NCI-H1092 treated with DMSO at 0.1 percent for 48 hours (cell line): ENCODE results near the gene PAF1.

Experiments
- DNase-seq: peaks from one replicate; lab custom pipeline; 2025; lab: John Stamatoyannopoulos, UW

Gene PAF1

DNA sequence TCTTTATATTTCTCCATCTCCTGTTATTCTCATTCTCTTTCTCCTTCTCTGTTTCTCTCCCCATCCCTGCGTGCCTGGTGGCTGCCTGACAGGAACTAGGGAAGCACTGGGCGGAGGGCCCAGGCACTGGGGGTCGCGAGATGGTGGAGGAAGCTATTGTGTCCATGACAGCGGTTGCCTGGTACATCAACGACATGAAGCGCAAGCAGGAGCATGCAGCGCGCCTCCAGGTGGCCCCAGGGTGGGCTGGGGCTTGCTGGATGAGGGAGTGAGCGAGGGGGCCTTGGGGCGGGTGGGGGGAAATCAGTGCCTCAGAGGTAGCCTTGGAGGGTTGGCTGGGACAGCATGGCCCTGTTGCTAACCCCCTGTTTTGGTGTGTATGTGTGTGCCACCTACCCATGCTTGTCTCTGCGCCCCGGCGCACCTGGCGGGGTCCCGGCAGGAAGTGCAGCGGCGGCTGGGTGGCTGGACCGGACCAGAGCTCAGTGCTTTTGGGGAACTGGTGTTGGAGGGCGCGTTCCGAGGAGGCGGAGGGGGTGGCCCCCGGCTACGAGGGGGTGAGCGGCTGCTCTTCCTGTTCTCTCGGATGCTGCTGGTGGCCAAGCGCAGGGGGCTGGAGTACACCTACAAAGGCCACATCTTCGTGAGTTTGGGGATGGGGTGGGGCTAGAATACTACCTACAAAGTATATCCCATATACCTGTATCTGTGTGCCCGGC, 26.7 kb upstream of the PAF1 start:
- no peak for DNase-seq

DNA sequence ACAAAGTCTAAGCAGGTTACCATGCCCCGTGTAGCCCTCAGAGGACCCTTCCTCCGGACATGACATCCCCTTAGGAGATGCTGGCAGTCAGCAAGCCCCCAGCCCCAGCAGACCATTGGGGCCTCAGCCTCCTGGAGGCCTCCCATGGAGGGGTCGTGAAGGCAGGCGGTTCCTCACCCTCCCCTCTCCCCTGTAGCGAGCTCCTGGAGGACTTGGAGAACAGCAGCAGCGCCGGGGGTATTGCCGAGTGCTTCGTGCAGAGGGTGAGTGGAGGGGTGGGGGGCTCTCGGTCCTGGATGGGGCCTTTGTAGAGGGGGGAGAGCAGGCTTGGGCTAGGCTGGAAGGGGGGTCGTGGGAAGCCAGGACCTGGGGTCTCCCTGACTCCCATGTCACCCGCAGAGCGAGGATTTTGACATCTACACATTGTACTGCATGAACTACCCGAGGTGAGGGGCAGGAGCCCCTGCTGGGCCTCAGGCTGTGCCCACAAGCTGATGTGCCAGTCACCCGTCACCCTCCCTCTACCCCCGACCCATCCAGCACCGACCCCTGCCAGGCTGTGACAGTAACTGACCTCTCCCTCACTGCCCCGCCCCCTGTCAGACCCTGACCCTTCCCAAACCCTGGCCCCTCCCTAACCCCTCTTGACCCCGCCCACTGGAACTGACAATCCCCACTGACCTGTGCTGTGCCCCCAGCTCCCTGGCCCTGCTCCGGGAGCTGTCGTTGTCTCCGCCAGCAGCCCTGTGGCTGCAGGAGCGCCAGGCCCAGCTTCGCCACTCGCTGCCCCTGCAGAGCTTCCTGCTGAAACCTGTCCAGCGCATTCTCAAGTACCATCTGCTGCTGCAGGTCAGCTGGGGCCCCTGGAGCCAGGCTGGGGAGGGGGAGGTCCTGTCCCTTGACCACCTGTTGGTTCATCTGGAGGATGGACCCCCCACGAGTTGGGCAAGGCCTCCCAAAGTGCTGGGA, 25.5 kb upstream of the PAF1 start:
- DNase-seq, result no peak

DNA sequence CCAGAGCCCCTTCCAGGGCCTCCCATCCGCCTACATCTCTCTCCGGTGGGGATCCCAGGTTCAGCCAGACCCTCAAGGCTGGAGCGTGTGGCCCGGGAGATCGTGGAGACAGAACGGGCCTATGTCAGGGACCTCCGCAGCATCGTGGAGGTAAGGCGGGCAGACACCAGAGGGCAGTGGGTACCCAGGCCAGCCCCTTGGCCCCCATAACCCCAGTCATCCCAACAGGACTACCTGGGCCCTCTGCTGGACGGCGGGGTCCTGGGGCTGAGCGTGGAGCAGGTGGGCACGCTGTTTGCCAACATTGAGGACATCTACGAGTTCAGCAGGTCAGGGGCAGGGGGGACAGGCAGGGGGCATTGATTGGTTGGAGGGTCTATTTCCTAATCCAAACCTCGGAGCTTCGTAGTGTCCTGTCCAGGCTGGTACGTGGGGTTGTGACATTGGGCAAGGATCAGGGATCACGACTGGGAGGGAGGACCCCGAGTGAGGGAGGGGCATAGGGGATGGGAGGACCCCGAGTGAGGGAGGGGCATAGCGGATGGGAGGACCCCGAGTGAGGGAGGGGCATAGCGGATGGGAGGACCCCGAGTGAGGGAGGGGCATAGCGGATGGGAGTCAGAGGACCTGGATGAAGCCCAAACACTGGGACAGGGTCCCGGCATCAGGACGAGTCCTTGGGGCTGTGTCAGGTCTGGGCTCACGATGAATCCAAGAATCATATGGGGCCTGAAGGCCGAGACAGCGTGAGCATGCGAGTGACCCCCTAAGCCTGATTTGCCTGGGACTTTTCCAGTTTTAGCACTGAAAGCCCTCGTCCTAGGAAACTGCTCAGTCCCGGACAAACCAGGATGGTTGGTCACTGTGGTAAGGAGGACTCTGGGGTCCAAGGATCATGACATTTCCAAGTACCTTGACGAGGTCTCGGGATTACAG, 24.5 kb upstream of the PAF1 start:
- DNase-seq, result no peak

DNA sequence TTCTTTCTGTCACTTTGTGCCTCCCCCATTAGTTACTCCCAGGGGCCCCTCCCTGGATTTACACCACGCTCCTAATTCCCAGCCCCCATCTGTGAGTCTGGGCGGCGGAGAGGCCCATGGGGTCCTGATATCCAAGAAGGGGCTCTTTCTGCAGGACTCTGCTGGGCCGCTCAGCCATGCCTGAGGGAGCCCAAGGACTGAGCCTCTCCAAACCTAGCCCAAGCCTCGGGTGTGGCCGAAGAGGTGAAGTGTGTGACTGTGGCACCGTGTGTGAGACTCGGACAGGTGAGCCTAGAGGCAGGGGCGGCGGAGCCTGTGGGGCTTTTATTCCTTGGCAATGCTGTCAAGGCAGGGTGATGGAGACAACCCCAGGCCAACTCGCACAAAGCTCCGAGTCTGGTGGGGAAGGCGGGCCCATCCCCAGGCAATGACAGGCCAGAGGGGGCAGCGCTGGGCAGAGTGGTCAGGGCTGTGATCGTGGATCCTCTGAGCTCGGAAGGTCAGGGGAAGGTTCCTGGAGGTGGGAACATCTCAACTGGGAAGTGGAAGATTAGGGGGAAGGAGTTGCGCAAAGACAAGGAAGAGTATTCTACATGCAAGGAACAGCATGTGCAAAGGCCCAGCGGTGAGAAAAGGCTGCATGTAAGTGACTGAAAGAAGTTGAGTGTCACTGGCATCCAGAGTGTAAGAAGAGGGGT, 23.2 kb upstream of the PAF1 start:
- DNase-seq, result no peak

DNA sequence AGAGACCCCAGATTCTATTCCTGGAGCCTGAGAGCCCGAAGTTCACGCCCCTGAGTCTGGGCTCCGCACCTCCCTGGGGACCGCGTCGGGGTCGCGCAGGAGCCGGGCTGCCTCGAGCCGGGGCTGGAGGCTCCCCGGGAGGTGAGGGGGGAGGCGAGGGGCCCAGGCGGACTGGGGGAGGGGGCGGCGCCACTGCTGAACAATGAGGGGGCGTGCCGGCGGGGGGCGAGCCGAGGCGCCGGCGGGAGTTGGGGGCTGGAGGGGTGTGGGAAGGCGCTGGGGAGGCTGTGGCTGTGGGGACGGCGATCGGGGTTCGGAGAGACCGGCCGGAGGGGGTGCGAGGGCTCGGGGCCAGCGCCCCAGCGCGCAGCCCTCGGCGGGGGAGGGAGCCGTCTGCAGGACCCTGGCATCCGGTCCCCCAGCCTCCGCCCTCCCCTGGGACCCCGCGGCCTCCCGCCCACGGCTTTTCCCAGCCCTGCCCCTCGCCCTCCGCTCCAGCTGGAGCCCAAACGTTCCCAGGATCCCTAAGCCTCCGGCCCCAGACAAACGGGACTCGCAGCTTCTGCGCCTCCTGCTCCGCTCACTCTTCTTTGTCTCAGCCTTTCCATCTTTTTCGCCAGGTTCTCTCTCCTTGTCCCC, 22.5 kb upstream of the PAF1 start:
- peak; percentile 33 for DNase-seq

DNA sequence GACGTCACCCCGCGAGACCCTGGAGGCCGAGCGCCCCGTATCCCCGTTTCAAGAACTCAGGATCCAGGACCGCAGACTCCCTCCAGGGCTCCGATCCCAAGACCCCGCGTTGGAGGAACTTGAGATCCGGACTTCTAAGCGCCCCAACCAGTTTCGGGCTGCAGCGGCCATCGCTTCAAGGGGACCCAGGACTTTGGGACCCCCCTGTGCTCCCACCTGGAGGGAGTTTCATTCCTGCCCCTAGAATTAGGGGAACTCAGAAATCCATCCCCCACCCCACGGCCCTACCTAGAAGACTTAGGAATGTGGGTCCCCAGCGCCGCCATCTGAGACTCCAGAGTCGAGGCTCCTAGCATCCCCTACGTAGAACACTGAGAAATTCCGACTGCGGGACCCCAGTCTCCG, 22.0 kb upstream of the PAF1 start:
- no peak for DNase-seq

DNA sequence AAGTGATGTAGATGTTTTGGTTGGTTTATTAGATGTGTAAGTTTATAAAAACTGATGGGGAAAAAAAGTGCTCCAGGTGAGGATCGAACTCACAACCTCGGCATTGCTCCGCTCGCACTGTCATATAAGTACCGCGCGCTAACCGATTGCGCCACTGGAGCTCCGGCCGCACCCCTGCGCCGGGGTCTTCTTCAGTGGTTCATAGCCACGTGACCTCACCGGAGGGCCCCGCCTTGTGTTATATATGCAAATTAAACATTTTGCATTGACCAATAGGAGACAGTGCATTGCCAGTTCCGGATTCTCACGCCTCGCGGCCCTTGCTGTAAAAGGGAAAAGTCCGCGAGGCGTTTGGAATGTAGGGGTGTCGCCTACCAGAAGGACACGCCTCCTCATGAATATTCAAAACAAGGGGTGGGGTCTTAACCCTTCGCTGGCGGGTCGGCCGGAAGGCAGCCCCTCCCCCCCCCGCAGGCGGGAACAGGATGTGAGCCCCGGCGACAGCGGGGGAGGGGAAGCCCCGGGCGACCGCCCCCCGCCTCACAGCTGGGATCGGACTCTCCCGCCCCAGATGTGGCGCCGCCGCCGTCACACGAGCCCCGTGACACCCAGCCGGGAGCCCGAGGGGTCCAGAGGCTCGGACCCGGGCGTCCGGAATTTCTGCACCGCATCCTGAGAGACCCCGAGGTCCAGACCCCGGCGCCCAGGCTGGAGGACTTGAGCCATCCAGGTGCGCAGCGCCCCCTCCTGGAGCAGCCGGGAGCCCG, 21.4 kb upstream of the PAF1 start, which contains the start of gene PLEKHG2:
Gene PLEKHG2 (plus strand): TSS at position 570 of the 767 bp plus-strand sequence. CDS start 1,418 bp downstream, outside the sequence.
- peak; percentile 97 for DNase-seq

DNA sequence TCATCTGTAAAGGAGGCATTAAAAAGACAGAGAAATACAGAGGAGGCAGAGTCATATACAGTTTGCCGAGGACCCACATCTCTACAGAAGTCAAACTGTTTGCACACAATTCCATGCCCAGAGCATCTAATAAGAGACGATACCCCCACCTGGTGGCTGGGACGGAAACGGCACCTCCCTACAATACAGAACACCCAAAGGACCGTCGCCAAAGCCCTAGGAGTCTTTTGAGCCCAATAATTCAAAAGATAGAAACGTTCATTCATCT, 20.9 kb upstream of the PAF1 start:
- DNase-seq, result peak; percentile 90

DNA sequence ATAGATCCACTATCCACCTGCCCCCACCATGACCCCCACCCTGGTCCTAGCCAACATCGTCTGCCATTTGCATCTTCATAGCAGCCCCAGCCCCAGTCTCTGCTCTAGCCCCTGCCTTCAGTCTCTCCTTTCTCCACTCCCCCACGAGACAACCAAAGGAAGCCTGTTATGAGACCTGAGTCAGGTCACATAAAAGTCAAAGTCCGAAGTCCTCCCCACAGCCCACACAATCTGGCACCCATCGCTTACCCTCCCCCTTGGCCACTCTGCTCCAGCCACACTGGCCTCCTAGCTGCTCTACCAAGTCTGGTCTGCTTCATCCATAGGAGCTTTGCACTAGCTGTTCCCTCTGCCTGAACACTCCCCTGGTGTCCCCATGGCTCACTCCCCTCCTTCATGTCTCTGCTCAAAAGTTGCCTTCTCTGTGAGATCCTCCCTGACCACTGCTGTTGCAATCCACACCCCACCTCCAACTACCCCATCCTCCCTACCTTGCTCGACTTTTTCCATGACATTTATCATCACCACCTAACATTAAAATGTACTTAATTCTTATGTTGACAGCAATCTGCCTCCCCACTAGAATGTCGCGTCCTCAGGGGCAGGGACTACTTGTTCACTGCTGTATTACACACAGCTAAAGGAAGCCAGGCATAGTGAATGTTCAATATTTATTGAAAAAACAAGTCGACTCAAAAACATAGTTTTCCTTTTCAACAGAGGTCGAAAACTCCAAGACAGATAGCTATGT, 20.4 kb upstream of the PAF1 start:
- no peak for DNase-seq

DNA sequence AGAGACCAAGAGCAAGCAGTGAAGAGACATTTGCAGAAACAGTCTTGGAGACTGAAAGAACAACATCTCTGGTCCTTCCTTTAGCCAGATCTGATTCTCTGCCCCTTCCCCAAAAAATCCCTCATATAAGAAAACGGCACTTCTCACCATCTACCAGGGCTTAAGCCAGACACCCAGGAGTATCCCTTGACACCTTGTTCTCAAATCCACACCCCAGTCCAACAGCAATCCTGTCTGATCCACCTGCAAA, 19.9 kb upstream of the PAF1 start:
- no peak for DNase-seq

DNA sequence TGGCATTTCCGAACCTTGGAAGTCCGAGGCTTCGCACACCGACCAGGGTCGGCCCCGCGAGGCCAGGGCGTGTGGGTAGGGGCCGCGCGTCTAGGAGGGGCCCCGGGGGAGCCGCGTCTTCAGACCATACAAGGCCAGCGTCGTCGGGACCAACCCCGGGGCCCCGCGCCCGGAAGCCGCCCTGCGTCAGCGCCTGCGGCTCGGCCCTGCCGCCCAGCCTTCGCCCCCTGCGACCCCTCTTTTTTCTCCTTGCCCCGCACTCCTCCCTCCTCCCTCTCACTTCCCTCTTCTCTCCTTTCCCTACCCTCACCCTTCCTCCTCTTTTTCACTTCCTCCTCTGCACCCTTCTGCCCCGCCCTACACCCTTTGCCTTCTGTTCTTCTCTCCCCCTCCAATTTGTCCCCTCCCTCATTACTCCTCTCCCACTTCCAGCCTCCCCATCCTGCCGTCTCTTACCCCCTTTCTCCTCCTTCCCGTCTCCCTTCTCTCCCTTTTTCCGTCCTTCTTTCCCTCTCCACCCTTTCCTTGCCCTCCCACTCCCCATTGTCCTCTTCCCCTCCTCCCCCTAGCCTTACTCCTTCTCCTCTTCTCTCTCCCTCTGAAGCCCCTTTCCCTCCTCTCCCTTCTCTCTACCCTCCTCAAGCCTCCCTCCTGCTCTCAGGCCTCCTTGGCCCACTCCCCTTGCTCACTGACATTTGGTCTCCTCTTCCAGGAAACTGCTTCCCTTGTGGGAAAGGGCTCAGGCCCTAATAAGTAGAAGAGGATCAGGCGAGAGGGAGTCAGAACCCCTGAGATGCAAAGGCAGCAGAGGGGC, 19.3 kb upstream of the PAF1 start:
- DNase-seq, result no peak

DNA sequence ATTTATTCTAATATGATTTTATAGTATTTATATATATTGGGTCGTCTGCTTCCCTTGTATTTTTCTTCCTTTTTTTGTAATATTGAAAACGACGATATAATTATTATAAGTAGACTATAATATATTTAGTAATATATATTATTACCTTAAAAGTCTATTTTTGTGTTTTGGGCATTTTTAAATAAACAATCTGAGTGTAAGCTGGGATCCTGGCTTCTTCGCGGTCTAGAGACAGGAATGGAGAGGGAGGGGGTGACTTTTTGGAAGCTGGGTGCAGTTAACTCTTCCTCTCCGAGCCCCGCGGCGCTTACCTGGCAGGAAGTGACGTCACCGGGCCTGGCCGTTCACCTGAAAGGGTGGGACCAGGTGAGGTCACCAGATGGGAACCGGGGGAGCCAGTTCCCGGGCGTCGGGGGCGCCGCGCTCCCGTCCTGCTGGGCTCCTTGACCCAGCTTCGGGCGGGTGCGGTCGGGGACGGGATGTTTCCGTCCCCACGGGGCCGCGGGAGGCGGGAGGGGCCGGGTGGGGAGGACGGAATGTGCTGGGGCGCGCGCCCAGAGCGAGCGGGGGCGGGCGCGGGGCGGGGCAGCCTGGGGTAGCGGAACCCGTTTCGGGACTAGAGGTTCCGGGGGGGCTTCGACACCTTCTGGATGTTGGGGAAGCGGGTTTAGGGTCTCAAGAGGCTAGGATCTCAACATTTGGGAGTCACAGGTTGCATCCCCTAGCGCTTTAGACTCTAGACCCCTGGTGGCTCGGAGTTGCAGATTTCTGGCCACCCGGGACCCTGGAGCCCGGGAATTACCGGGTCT, 18.5 kb upstream of the PAF1 start:
- DNase-seq, result peak; percentile 7

DNA sequence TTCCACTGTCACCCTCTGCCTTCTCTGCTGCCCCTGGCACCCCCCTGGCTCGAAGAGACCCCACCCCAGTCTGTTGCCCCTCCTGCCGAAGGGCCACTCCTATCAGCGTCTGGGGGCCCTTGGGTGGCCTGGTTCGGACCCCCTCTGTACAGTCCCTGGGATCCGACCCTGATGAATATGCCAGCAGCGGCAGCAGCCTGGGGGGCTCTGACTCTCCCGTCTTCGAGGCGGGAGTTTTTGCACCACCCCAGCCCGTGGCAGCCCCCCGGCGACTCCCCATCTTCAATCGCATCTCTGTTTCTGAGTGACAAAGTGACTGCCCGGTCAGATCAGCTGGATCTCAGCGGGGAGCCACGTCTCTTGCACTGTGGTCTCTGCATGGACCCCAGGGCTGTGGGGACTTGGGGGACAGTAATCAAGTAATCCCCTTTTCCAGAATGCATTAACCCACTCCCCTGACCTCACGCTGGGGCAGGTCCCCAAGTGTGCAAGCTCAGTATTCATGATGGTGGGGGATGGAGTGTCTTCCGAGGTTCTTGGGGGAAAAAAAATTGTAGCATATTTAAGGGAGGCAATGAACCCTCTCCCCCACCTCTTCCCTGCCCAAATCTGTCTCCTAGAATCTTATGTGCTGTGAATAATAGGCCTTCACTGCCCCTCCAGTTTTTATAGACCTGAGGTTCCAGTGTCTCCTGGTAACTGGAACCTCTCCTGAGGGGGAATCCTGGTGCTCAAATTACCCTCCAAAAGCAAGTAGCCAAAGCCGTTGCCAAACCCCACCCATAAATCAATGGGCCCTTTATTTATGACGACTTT, 17.7 kb upstream of the PAF1 start:
- no peak for DNase-seq

DNA sequence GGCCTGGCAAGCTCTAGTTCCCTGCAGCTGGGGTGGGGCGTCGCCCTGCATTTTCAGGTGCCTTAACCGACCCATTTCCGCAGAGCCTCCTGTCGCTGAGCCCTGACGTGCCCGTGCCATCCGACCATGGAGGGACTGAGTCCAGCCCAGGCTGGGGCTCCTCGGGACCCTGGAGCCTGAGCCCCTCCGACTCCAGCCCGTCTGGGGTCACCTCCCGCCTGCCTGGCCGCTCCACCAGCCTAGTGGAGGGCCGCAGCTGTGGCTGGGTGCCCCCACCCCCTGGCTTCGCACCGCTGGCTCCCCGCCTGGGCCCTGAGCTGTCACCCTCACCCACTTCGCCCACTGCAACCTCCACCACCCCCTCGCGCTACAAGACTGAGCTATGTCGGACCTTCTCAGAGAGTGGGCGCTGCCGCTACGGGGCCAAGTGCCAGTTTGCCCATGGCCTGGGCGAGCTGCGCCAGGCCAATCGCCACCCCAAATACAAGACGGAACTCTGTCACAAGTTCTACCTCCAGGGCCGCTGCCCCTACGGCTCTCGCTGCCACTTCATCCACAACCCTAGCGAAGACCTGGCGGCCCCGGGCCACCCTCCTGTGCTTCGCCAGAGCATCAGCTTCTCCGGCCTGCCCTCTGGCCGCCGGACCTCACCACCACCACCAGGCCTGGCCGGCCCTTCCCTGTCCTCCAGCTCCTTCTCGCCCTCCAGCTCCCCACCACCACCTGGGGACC, 16.9 kb upstream of the PAF1 start:
- DNase-seq, result no peak

DNA sequence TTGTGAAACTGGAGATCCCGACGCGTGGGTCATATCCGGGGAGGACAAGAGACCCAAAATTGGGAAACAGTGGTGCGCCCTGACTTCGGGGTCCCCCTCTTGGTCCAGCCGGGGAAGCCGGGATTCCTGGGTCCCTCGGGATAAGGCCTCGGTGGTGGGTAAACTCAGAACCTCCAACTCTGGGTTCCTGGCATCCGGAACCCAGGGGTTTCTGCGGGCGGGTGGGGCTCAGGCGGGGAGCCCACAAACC, 16.4 kb upstream of the PAF1 start:
- no peak for DNase-seq

DNA sequence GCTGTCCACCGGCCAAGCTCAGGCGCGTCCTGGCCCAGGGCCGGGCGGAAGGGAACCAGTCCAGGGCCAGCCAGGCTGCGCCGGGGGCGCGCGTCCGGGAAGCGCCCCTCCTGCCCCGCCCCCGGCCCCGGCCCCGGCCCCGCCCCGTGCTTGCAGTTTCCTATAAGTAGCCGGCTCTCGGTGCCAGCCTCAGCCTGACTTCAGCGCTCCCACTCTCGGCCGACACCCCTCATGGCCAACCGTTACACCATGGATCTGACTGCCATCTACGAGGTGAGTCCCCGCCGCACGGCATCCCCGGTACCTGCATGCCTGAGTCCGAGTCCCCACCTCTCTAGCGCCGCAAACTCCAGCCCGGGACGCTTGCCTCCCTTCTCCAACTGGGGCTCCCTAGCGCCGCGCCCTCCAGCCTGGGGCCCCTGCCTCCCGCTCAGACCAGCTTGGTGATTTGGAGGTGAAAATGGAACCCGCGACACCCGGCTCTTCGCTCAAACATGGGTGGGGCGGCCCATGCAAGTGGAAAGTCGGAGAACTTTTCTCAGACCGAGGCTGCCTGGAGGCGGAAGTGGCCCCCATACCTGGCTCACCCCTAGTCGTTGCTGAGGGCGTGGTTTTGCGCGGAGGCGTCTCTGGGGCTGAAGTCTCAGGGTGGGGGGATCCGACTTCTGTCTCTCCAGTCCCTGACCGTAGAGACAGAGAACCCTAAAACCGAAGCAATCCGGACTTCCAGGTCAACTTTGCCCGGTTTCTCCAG, 15.9 kb upstream of the PAF1 start, which contains the start of gene ZFP36:
Gene ZFP36 (plus strand): TSS at position 192 of the 754 bp plus-strand sequence. CDS start 58 bp downstream, at position 250.
- no peak for DNase-seq
